Neutrophil (primary cell): ENCODE measurements around the gene TNFAIP8.

ENCODE experiments used
- H3K27ac ChIP-seq: fragments of 200-600 bp; sonication (generic); 2 replicates; pipeline ENCODE4 v1.5.1; 2016; ENCODE audit warnings: mild to moderate bottlenecking, moderate library complexity
- H3K27me3 ChIP-seq: fragments of 200-600 bp; sonication (generic); 2 replicates; pipeline ENCODE4 v1.6.0; 2016; ENCODE audit warnings: mild to moderate bottlenecking
- H3K36me3 ChIP-seq: fragments of 200-600 bp; sonication (generic); 2 replicates; pipeline ENCODE4 v1.5.1; 2017
- H3K4me1 ChIP-seq, 2 experiments: fragments of 200-600 bp in 1 of 2; sonication (generic) in 1 of 2; 1 replicate in 1 of 2; 2 replicates in 1 of 2; pipeline versions ENCODE4 v1.5.1 to v1.6.1; 2013 to 2016; ENCODE audit warnings: low read depth in 1 of 2, low read length in 1 of 2, mild to moderate bottlenecking in 1 of 2, moderate library complexity in 1 of 2; ENCODE audit not compliant: control insufficient read depth in 1 of 2, insufficient read depth in 1 of 2
- H3K4me3 ChIP-seq, 2 experiments: fragments of 200-600 bp in 1 of 2; sonication (generic) in 1 of 2; 1 replicate in 1 of 2; 2 replicates in 1 of 2; pipeline ENCODE4 v1.5.1; 2013 to 2016; ENCODE audit warnings: low read depth in 1 of 2, low read length in 1 of 2, mild to moderate bottlenecking in 1 of 2, moderate library complexity in 1 of 2
- H3K9me3 ChIP-seq: fragments of 200-600 bp; sonication (generic); 2 replicates; pipeline ENCODE4 v1.5.1; 2016
- CTCF ChIP-seq: fragments of 200-600 bp; sonication (generic); IDR thresholded peaks from 2 replicates; pipeline ENCODE4 v1.5.1; 2016; ENCODE audit warnings: antibody characterized with exemption

Gene TNFAIP8

DNA sequence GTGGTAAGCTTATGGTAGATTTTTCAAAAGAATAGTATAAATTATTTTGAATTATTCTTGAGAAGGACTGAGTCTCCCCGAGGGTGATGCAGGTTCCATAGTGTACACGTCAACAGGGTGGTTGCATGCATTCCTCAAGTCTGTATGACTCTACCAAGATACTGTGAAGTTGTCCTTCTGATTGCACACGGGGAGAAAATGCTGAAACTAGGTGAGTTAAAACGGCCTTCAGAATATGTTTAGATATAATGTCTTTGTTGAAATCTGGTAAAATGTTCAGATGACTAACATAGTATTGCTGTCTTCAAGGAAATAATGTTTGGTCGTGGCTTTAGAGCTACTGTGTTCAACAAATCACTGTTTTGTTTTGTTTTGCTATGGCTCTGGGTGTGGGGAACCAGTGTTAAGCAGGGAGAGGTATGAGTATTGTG lies 22.4 kb upstream of the TNFAIP8 start:
- Histone ChIP-seq H3K27me3 (no peaks in the 10 kb centered on the region), H3K9me3 (no peaks in the 10 kb centered on the region), H3K36me3 (no peaks in the 10 kb centered on the region), H3K27ac (peak overlapping the region; percentile 86), H3K4me1 (peaks cover 95 to 99% of the 10 kb centered on the region in 2 experiments), H3K4me3 (peak overlapping the region in 1 of 2 experiments; percentile 13)
- TF ChIP-seq CTCF: no peak

GRCh38 chr5:119335261-119335677 lies 20.6 kb upstream of the TNFAIP8 start:
- Histone ChIP-seq H3K27ac (peak overlapping the region; percentile 86), H3K27me3 (no peaks in the 10 kb centered on the region), H3K4me3 (no peak overlapping the region), H3K9me3 (no peaks in the 10 kb centered on the region), H3K36me3 (no peaks in the 10 kb centered on the region), H3K4me1 (peaks cover 96 to 99% of the 10 kb centered on the region in 2 experiments)
- TF ChIP-seq CTCF: no peak

DNA sequence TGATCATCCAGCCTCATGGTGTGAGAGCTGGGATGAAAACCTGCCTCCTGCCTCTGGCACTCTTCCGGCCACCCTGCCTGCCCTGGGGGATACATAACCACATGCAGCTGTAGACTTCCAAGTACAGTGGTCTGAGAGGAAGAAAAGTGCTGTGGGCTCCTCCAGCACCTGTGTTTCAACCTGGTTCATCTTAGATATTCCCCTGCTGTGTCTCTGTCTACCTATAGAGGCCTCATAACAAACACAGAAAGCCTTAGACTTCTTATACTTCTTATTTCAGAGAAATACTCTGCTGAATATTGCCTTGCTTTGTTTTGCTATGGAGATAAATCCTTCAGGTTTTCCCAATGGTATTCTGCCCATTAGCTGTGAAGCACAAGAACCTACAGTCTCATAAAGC lies 19.6 kb upstream of the TNFAIP8 start:
- Histone ChIP-seq H3K27ac (peak overlapping the region; percentile 86), H3K36me3 (no peaks in the 10 kb centered on the region), H3K4me3 (no peak overlapping the region), H3K27me3 (no peaks in the 10 kb centered on the region), H3K4me1 (peaks cover 96 to 99% of the 10 kb centered on the region in 2 experiments), H3K9me3 (no peaks in the 10 kb centered on the region)
- no peak for TF ChIP-seq CTCF

DNA sequence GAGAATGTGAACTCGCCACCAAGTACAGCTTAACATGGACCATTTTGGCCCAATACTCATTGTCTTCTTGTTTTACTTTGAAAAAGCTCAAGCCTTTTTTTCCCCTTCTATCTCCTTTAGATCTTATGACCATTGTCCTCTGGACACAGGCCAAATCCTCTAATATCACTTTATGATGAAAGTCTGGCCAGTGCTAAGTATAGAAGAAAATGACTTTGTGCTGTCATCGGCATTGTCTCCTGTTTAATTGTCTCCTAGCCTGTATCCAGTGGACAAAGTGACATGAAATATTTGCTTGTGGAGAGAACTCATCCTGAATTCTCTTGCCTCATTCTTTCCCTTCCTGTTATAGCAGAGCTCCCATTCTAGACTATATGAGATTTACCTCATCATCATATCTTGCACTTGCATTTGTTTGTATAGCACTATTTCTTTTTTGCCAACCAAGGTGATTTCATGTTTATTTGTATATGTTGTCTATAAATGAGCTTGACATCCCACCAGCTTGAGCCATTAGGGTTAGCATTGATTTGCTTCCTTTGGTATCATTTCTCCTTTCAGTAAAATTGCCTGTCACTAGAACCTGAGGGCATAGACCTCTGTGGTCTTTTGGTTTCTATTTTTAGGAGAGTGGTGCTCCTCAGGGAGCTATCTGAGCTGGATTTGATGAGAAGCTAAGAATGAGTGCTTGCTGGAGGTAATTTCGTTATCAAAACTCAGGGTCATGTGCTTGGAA lies 18.8 kb upstream of the TNFAIP8 start:
- Histone ChIP-seq H3K27ac (peak overlapping the region; percentile 86), H3K9me3 (no peaks in the 10 kb centered on the region), H3K36me3 (no peaks in the 10 kb centered on the region), H3K27me3 (no peaks in the 10 kb centered on the region), H3K4me3 (peak overlapping the region in 1 of 2 experiments; percentile 8), H3K4me1 (peaks cover 96 to 99% of the 10 kb centered on the region in 2 experiments)
- no peak for TF ChIP-seq CTCF

DNA sequence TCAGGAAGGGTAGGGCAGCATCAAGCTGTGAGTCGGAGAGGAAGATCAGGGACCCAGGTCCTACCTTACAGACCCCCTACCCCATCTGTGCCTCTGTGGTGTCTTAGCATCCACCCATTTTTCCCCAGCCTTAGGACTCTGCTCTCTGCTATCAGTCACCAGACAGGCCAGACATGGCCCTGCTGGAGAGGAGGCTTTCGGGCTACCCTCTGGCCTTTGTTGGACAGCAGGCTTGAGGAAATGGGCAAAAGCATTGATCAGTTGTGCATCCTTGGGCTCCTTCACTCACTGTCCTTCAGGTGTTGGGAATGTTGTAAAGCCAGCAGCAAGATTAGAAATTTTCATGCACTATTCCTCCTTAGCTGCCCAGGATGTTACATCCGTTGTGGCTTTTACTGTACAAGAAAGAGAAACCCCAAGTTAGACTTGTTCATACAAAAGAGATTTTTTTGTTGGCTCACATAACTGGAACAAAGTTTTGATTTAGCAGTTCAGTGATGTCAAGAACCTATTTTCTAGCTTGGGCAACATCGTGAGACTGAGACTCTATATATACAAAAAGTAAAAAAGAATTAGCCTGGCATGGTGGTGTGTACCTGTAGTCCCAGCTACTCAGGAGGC lies 17.4 kb upstream of the TNFAIP8 start:
- peaks cover 96 to 99% of the 10 kb centered on the region in 2 experiments for H3K4me1 ChIP-seq
- TF ChIP-seq CTCF: no peak
- H3K27me3 ChIP-seq: no peaks in the 10 kb centered on the region
- H3K4me3 ChIP-seq: no peak overlapping the region
- peak overlapping the region; percentile 86 for H3K27ac ChIP-seq
- no peaks in the 10 kb centered on the region for H3K9me3 ChIP-seq
- H3K36me3 ChIP-seq: no peaks in the 10 kb centered on the region
